GM21367 (cell line): ENCODE data around the gene CEND1.

ENCODE experiments used
- ATAC-seq: cut with Tn5 transposase; IDR thresholded peaks from one replicate; pipeline ENCODE4 v1.9.1; 2021; ENCODE audit not compliant: unreplicated experiment

Gene CEND1

GRCh38 chr11:827897-828192, 38.0 kb upstream of the CEND1 start, which contains the start of gene CRACR2B:
Gene CRACR2B (plus strand): TSS chr11:827919. CDS start chr11:828608, 689 bp downstream.
- no peak for ATAC-seq

- ATAC-seq, result no peak
Observed at GRCh38 chr11:827146-827896, 37.4 kb upstream of the CEND1 start.

- no peak for ATAC-seq
Observed at GRCh38 chr11:826836-827145, 36.9 kb upstream of the CEND1 start.

- no peak for ATAC-seq
Observed at GRCh38 chr11:826227-826621, 36.3 kb upstream of the CEND1 start.

GRCh38 chr11:825366-826226, 35.7 kb upstream of the CEND1 start:
- no peak for ATAC-seq

GRCh38 chr11:824942-825341, 35.1 kb upstream of the CEND1 start:
- ATAC-seq, result no peak

- no peak for ATAC-seq
Observed at GRCh38 chr11:824292-824880, 34.5 kb upstream of the CEND1 start.

GRCh38 chr11:823441-824291, 33.8 kb upstream of the CEND1 start:
- ATAC-seq, result no peak

- no peak for ATAC-seq
Observed at GRCh38 chr11:821512-822371, 31.9 kb upstream of the CEND1 start.

- ATAC-seq, result no peak
Observed at GRCh38 chr11:820655-821511, 31.0 kb upstream of the CEND1 start.

GRCh38 chr11:819943-820649, 30.2 kb upstream of the CEND1 start:
- peak; percentile 48 for ATAC-seq

GRCh38 chr11:819129-819931, 29.4 kb upstream of the CEND1 start:
- peak; percentile 44 for ATAC-seq

GRCh38 chr11:818396-819128, 28.7 kb upstream of the CEND1 start, which contains the start of gene PNPLA2:
Gene PNPLA2 (plus strand): TSS chr11:818914. CDS start chr11:819719, 805 bp downstream.
- ATAC-seq, result no peak

GRCh38 chr11:816433-816779, 26.5 kb upstream of the CEND1 start:
- ATAC-seq, result no peak

GRCh38 chr11:815675-816432, 26.0 kb upstream of the CEND1 start:
- ATAC-seq, result no peak

GRCh38 chr11:813456-814096, 23.7 kb upstream of the CEND1 start:
- ATAC-seq, result no peak
